SK-N-SH (cell line): ENCODE results near the gene C6. TPM values are rescaled to one million over a fixed set of nuclear protein-coding genes. Genes with fewer than 3 reads are reported as not detected.

Source experiments
- CTCF ChIA-PET: fragments of 300-600, 350-600 bp; formaldehyde crosslinking; extraction: SDS; loops from one replicate; lab custom pipeline; 2021; lab: Yijun Ruan, JAX
- POLR2A ChIA-PET: fragments of 350-600 bp; sonication (Branson Sonifier 250); formaldehyde crosslinking; extraction: SDS; loops from one replicate; lab custom pipeline; 2020; ENCODE audit warnings: antibody characterized with exemption, inconsistent platforms; lab: Yijun Ruan, JAX
- DNase-seq: peaks from one replicate; pipeline ENCODE4 v3.0.0; 2012
- H2AFZ ChIP-seq: fragments of 200-600 bp; sonication (generic); 2 replicates; pipeline ENCODE4 v1.8.1; 2016; ENCODE audit warnings: antibody characterized with exemption, mild to moderate bottlenecking, low read depth
- H3F3A ChIP-seq: fragments of 200-600 bp; sonication (generic); replicated peaks from 2 replicates; pipeline ENCODE3; 2016; ENCODE audit warnings: antibody characterized with exemption, mild to moderate bottlenecking; ENCODE audit not compliant: insufficient read depth
- H3K27ac ChIP-seq, 2 experiments: fragments of 200-500 bp in 1 of 2; fragments of 200-600 bp in 1 of 2; sonication (Bioruptor generic) in 1 of 2; sonication (generic), shearing (Covaris generic) in 1 of 2; 2 replicates each; pipeline versions ENCODE4 v1.5.1 to v1.6.1; 2014 to 2016; ENCODE audit warnings: low read depth in 2 of 2, inconsistent platforms in 1 of 2, low read length in 1 of 2, mild to moderate bottlenecking in 1 of 2, mixed read lengths in 1 of 2
- H3K27me3 ChIP-seq: fragments of 200-600 bp; sonication (generic), shearing (Covaris generic); 2 replicates; pipeline ENCODE4 v1.6.1; 2016; ENCODE audit warnings: mixed run types; ENCODE audit not compliant: insufficient read depth
- H3K36me3 ChIP-seq, 2 experiments: fragments of 200-500 bp in 1 of 2; fragments of 200-600 bp in 1 of 2; sonication (Bioruptor generic) in 1 of 2; sonication (generic) in 1 of 2; replicated peaks in 1 of 2; 2 replicates each; pipeline versions ENCODE3 to v1.5.1; 2014 to 2016; ENCODE audit warnings: low read length in 1 of 2, mild to moderate bottlenecking in 1 of 2; ENCODE audit not compliant: insufficient read depth in 2 of 2, control insufficient read depth in 1 of 2
- H3K4me1 ChIP-seq, 2 experiments: fragments of 200-500 bp in 1 of 2; fragments of 200-600 bp in 1 of 2; sonication (Bioruptor generic) in 1 of 2; sonication (generic), shearing (Covaris generic) in 1 of 2; 2 replicates each; pipeline versions ENCODE4 v1.5.1 to v1.6.1; 2014 to 2016; ENCODE audit warnings: low read depth in 1 of 2, low read length in 1 of 2, mixed run types in 1 of 2; ENCODE audit not compliant: insufficient read depth in 2 of 2, control insufficient read depth in 1 of 2
- H3K4me2 ChIP-seq: fragments of 200-600 bp; sonication (generic), shearing (Covaris generic); 2 replicates; pipeline ENCODE4 v1.6.1; 2017; ENCODE audit warnings: mixed run types
- H3K4me3 ChIP-seq, 2 experiments: fragments of 200-500 bp in 1 of 2; fragments of 200-600 bp in 1 of 2; sonication (Bioruptor generic) in 1 of 2; sonication (generic), shearing (Covaris generic) in 1 of 2; 2 replicates each; pipeline versions ENCODE4 v1.5.1 to v1.8.1; 2014 to 2016; ENCODE audit warnings: low read depth in 2 of 2, inconsistent platforms in 1 of 2, low read length in 1 of 2, mild to moderate bottlenecking in 1 of 2, mixed read lengths in 1 of 2, moderate library complexity in 1 of 2
- H3K79me2 ChIP-seq: fragments of 200-600 bp; sonication (generic); 2 replicates; pipeline ENCODE4 v1.8.1; 2017; ENCODE audit warnings: mild to moderate bottlenecking; ENCODE audit not compliant: insufficient read depth
- H3K9ac ChIP-seq: fragments of 200-600 bp; sonication (generic); 2 replicates; pipeline ENCODE4 v1.6.1; 2017; ENCODE audit warnings: mixed run types
- H3K9me2 ChIP-seq: fragments of 200-600 bp; sonication (generic); 2 replicates; pipeline ENCODE4 v1.6.1; 2017; ENCODE audit warnings: mixed run types
- H3K9me3 ChIP-seq: fragments of 200-600 bp; sonication (generic); 2 replicates; pipeline ENCODE4 v1.6.1; 2017; ENCODE audit warnings: mixed run types, mild to moderate bottlenecking, moderate library complexity
- H4K20me1 ChIP-seq: fragments of 200-600 bp; sonication (generic); 2 replicates; pipeline ENCODE4 v1.6.1; 2017; ENCODE audit warnings: mild to moderate bottlenecking, mixed run types; ENCODE audit not compliant: insufficient read depth
- CHD2 ChIP-seq: fragments of 150-350 bp; IDR thresholded peaks from 2 replicates; pipeline ENCODE4 v1.6.1; 2018; ENCODE audit warnings: low read length; ENCODE audit not compliant: partially characterized antibody
- EP300 ChIP-seq, 2 experiments: IDR thresholded peaks; 2 replicates each; pipeline versions ENCODE4 v1.4.0 to v1.6.1; 2012; ENCODE audit warnings: borderline replicate concordance in 1 of 2, low read depth in 1 of 2, low read length in 1 of 2
- FOXM1 ChIP-seq: IDR thresholded peaks from 2 replicates; pipeline ENCODE4 v1.4.0; 2012; ENCODE audit warnings: low read depth, mild to moderate bottlenecking
- GABPA ChIP-seq: IDR thresholded peaks from 2 replicates; pipeline ENCODE4 v1.4.0; 2012; ENCODE audit warnings: low read depth, mild to moderate bottlenecking
- GATA2 ChIP-seq: sonication (generic); formaldehyde crosslinking; IDR thresholded peaks from 2 replicates; pipeline ENCODE4 v1.5.0; 2020; ENCODE audit warnings: mild to moderate bottlenecking, missing genetic modification reagents
- MEF2A ChIP-seq: IDR thresholded peaks from 2 replicates; pipeline ENCODE4 v1.4.0; 2012; ENCODE audit warnings: low read depth, borderline replicate concordance
- NFIC ChIP-seq: IDR thresholded peaks from 2 replicates; pipeline ENCODE4 v1.4.0; 2012; ENCODE audit warnings: borderline replicate concordance
- NRF1 ChIP-seq: IDR thresholded peaks from 2 replicates; pipeline ENCODE4 v1.6.1; 2012; ENCODE audit warnings: low read depth, mild to moderate bottlenecking, low read length
- POLR2AphosphoS5 ChIP-seq: IDR thresholded peaks from 2 replicates; pipeline ENCODE4 v1.6.1; 2012; ENCODE audit warnings: low read depth, low read length
- TCF12 ChIP-seq: IDR thresholded peaks from 2 replicates; pipeline ENCODE4 v1.4.0; 2012
- TEAD4 ChIP-seq: IDR thresholded peaks from 2 replicates; pipeline ENCODE4 v1.4.0; 2012; ENCODE audit warnings: mild to moderate bottlenecking, borderline replicate concordance; ENCODE audit not compliant: insufficient read depth
- WGBS: methylation state at CpG from one replicate; pipeline ENCODE4 v1.1.6; 2017; ENCODE audit warnings: low lambda C conversion rate; 5-methylcytosine and 5-hydroxymethylcytosine counted together
- polyA plus RNA-seq, 3 experiments: library from polyadenylated mRNA; depleted of rRNA; stranded (reverse); fragments of >200 nt; gene quantifications; 2 replicates each; pipeline ENCODE4 v1.2.3, GENCODE V29; 2012
- TF ChIP-seq, protein P1 (sequence below): fragments of 150-350 bp; IDR thresholded peaks from 2 replicates; pipeline ENCODE4 v1.6.1; 2016; ENCODE audit warnings: mild to moderate bottlenecking, low read depth, low read length
- TF ChIP-seq, protein P2 (sequence below): IDR thresholded peaks from 2 replicates; pipeline ENCODE4 v1.6.1; 2012; ENCODE audit warnings: mild to moderate bottlenecking, low read depth, low read length, moderate library complexity

C6 gene
- polyA plus RNA-seq, 1 of the 3 experiments (the other 2 are of a cell fraction) = 0.08 TPM

DNA sequence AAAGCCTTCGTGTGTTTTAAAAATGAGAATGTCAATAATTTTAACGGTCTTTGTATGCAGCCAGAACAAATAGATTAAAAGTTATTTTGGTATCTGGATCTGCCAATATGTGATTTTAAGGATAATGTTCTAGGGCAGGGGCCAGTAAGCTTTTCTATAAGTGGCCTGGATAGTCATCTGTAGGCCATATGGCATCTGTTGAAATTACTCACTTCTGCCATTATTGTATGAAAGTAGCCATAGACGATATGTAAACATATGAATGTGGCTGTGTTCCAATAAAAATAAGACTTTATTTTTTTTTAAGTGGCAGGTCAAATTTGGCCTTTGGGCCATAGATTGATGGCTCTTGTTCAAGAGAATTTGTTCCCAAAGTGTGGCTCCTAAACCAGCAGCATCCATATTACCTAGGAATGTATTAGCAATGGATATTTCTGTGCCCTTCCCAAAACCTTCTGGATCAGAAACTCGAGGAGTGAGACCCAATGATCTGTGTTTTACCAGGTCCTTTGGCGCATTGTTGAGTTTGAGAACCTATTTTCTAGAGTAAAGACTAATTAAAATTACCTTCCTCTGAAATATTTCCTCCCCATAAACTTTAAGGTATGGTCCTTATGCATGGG is 55.9 kb downstream of the C6 start:
- no peaks in the 10 kb centered on the region for H3K9me2 ChIP-seq
- H3K79me2 ChIP-seq = no peaks in the 10 kb centered on the region
- 13% methylated on average over 5 of the region's 5 CpGs for WGBS
- no peaks in the 10 kb centered on the region for H3K36me3 ChIP-seq
- peak; percentile 35 for DNase-seq
- H3K4me3 ChIP-seq = no peak overlapping the region
- no peaks in the 10 kb centered on the region; a peak in 2 of 4 replicates for H3K4me1 ChIP-seq
- H3K9me3 ChIP-seq = no peaks in the 10 kb centered on the region
- H3K27ac ChIP-seq = peak overlapping the region in 1 of 2 experiments; percentile 90; a peak in 2 of 4 replicates
- H4K20me1 ChIP-seq = no peaks in the 10 kb centered on the region
- H3K9ac ChIP-seq = no peak overlapping the region
- no peaks in the 10 kb centered on the region for H3K27me3 ChIP-seq
- H3F3A ChIP-seq = no peaks in the 10 kb centered on the region
- H2AFZ ChIP-seq = no peak overlapping the region
- ChIA-PET POLR2A (interaction anchor here (0.6 kb wide), 1 partner anchor 107 kb away, joined by 3 read pairs; no protein-coding TSS in a partner anchor), CTCF (interaction anchor here (1.4 kb wide), 1 partner anchor 253 kb away, joined by 5 read pairs; no protein-coding TSS in a partner anchor)
- TF ChIP-seq EP300 (IDR thresholded peaks at IDR 0.05; ENCODE audit: borderline replicate concordance in 1 of 2, low read depth in 1 of 2, low read length in 1 of 2) (peak in 1 of 2 experiments; percentile 35; a peak in 1 of 4 replicates), GATA2 (peak; percentile 38; the same call in 1 of the 2 replicates), CHD2 (peak; percentile 30), TCF12 (peak; percentile 56; the same call in 1 of the 2 replicates), POLR2AphosphoS5 (no peak)
- no peak overlapping the region for H3K4me2 ChIP-seq

DNA sequence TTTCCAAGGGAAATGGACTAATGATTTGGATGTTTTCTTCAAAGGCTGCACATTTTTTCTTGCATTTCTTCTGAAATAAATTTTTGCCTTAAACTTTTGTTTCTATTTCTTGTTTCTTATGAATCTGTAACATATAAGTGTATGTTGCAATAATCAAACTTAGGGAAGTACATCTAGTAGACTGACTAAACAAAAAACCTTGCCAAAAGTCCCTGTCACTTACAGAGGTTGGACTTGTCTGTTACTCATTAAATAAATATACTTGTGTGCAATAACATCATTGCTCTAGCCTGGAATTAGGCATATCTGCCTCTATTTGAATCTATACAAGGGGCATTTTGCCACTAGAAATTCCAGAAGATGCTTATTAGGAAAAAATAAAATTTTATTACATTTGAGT is 56.6 kb downstream of the C6 start:
- Histone ChIP-seq H2AFZ (no peak overlapping the region), H3K27me3 (0 out of 2 replicates have a peak, but pooled peaks cover 2% of the 10 kb centered on the region), H3K4me2 (no peak overlapping the region)
- CTCF ChIA-PET = interaction anchor here (1.4 kb wide), 1 partner anchor 252 kb away, joined by 5 read pairs; no protein-coding TSS in a partner anchor
- TF ChIP-seq, protein P1, sequence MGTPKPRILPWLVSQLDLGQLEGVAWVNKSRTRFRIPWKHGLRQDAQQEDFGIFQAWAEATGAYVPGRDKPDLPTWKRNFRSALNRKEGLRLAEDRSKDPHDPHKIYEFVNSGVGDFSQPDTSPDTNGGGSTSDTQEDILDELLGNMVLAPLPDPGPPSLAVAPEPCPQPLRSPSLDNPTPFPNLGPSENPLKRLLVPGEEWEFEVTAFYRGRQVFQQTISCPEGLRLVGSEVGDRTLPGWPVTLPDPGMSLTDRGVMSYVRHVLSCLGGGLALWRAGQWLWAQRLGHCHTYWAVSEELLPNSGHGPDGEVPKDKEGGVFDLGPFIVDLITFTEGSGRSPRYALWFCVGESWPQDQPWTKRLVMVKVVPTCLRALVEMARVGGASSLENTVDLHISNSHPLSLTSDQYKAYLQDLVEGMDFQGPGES = no peak
- TF ChIP-seq TCF12 (no peak), CHD2 (no peak), NFIC (no peak), GATA2 (no peak), EP300 (IDR thresholded peaks at IDR 0.05; ENCODE audit: borderline replicate concordance in 1 of 2, low read depth in 1 of 2, low read length in 1 of 2) (no peak)
- TF ChIP-seq, all 33 proteins: peak for 0
- Histone ChIP-seq H3K9me3 (no peaks in the 10 kb centered on the region), H3K79me2 (no peaks in the 10 kb centered on the region), H3K9ac (no peak overlapping the region), H3K36me3 (no peaks in the 10 kb centered on the region), H3K4me1 (no peaks in the 10 kb centered on the region; a peak in 2 of 4 replicates), H4K20me1 (no peaks in the 10 kb centered on the region), H3F3A (no peaks in the 10 kb centered on the region), H3K4me3 (no peak overlapping the region), H3K9me2 (no peaks in the 10 kb centered on the region), H3K27ac (peak overlapping the region in 1 of 2 experiments; percentile 90; a peak in 1 of 4 replicates)
- POLR2A ChIA-PET = interaction anchor here (0.6 kb wide), 1 partner anchor 107 kb away, joined by 3 read pairs; no protein-coding TSS in a partner anchor
- no peak for DNase-seq

DNA sequence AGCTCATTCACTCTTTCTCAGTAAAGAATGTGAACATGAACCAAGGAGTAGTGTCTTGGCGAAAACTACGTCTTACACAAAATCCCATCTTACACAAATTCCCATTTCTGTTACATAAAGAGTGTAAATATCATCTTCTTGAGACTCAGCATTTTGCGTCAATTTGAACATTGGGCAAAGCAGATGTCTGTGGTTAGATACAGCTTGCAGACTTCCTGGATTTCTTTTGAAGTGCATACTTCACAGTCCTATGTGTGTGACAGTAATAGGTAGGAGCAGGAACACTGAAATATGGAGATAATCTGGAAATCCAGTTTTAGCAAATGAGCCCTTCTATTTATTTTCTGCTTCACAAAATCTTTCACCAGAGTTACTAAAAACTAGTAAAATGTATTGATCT is 58.8 kb downstream of the C6 start:
- Histone ChIP-seq H3K9me2 (no peaks in the 10 kb centered on the region), H3F3A (no peaks in the 10 kb centered on the region), H3K27ac (no peak overlapping the region), H3K27me3 (0 out of 2 replicates have a peak, but pooled peaks cover 5% of the 10 kb centered on the region), H3K4me3 (no peak overlapping the region), H3K9me3 (no peaks in the 10 kb centered on the region), H3K4me1 (no peaks in the 10 kb centered on the region; a peak in 1 of 4 replicates), H2AFZ (no peak overlapping the region), H3K36me3 (no peaks in the 10 kb centered on the region), H3K9ac (no peak overlapping the region), H3K79me2 (no peaks in the 10 kb centered on the region), H3K4me2 (no peak overlapping the region), H4K20me1 (no peaks in the 10 kb centered on the region)
- no peak for TF ChIP-seq FOXM1
- no peak for TF ChIP-seq MEF2A
- no peak for TF ChIP-seq GABPA
- no peak for TF ChIP-seq NRF1
- TF ChIP-seq, protein P2, sequence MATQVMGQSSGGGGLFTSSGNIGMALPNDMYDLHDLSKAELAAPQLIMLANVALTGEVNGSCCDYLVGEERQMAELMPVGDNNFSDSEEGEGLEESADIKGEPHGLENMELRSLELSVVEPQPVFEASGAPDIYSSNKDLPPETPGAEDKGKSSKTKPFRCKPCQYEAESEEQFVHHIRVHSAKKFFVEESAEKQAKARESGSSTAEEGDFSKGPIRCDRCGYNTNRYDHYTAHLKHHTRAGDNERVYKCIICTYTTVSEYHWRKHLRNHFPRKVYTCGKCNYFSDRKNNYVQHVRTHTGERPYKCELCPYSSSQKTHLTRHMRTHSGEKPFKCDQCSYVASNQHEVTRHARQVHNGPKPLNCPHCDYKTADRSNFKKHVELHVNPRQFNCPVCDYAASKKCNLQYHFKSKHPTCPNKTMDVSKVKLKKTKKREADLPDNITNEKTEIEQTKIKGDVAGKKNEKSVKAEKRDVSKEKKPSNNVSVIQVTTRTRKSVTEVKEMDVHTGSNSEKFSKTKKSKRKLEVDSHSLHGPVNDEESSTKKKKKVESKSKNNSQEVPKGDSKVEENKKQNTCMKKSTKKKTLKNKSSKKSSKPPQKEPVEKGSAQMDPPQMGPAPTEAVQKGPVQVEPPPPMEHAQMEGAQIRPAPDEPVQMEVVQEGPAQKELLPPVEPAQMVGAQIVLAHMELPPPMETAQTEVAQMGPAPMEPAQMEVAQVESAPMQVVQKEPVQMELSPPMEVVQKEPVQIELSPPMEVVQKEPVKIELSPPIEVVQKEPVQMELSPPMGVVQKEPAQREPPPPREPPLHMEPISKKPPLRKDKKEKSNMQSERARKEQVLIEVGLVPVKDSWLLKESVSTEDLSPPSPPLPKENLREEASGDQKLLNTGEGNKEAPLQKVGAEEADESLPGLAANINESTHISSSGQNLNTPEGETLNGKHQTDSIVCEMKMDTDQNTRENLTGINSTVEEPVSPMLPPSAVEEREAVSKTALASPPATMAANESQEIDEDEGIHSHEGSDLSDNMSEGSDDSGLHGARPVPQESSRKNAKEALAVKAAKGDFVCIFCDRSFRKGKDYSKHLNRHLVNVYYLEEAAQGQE = no peak
- TF ChIP-seq TEAD4 = no peak
- WGBS = 80% methylated on average over 3 of the region's 3 CpGs
- POLR2A ChIA-PET = no interaction called here
- no peak for DNase-seq
- CTCF ChIA-PET = no interaction called here
